Activated T-cell treated with anti-CD3 and anti-CD28 coated beads, Interleukin-2, amount 50 U/mL, for 24 hours (primary cell): Measurements from ENCODE around the gene NTHL1.

ENCODE experiments used
- DNase-seq: peaks from one replicate; pipeline ENCODE4 v3.0.0-alpha.2; 2020
- H3K27ac Mint-ChIP-seq: 2 replicates; pipeline ENCODE4 v1.8.0; 2020; ENCODE audit warnings: mild to moderate bottlenecking, mixed read lengths
- H3K27me3 Mint-ChIP-seq: 2 replicates; pipeline ENCODE4 v1.8.0; 2020; ENCODE audit warnings: mixed read lengths
- H3K36me3 Mint-ChIP-seq: 2 replicates; pipeline ENCODE4 v1.8.0; 2020; ENCODE audit warnings: low read depth, mixed read lengths
- H3K4me1 Mint-ChIP-seq: 2 replicates; pipeline ENCODE4 v1.8.0; 2020; ENCODE audit warnings: low read depth, mixed read lengths
- H3K4me3 Mint-ChIP-seq: 2 replicates; pipeline ENCODE4 v1.8.0; 2020; ENCODE audit warnings: mild to moderate bottlenecking, moderate library complexity, mixed read lengths
- H3K9me3 Mint-ChIP-seq: 2 replicates; pipeline ENCODE4 v1.8.0; 2020; ENCODE audit warnings: mixed read lengths

The NTHL1 gene

DNA sequence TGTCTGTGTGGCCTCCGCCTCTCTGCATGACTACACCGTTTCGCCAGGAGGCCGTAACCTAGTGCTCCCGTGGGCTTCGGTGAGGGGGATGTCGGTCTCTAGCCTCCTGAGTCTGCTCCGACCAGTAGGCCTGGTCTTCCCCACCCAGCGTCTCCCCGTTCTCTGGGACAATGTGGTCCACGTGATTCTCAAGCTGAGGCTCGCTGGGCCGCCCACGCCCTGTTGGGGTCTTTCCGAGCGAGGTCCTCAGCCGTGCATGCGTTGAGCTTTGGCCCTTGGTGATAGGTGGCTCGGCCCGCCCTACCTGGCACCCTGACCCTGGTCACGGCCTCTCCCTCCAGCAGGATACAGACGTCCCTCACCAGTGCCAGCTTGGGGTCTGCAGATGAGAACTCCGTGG, 31.1 kb upstream of the NTHL1 start:
- no peak overlapping the region for H3K27ac Mint-ChIP-seq
- H3K36me3 Mint-ChIP-seq, result peaks cover 69% of the 10 kb centered on the region
- no peak for DNase-seq
- H3K27me3 Mint-ChIP-seq, result no peaks in the 10 kb centered on the region
- peaks cover 2% of the 10 kb centered on the region for H3K4me1 Mint-ChIP-seq
- no peak overlapping the region for H3K4me3 Mint-ChIP-seq
- H3K9me3 Mint-ChIP-seq, result no peaks in the 10 kb centered on the region

DNA sequence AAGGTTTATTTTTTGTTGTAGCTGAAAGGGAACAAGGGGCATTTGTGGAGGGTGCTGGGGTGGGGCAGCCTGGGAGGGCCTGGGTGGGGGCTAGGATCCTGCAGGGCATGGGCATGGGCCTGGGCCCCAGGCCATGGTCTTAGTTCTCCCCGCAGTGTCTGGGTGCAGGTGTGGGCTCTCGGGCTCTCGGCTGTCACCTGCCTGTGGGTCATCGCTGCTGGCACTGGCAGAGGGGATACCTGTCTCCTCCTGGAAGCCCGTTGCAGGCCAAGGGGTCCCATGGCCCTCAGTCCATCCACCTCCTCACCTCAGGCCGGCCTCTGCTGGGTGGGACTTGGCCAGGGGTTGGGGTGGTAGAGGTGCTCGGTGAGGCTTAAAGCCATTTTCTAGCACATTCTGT, 30.5 kb upstream of the NTHL1 start:
- Mint-ChIP-seq H3K27ac (no peak overlapping the region), H3K4me3 (no peak overlapping the region), H3K9me3 (no peaks in the 10 kb centered on the region), H3K36me3 (peaks cover 71% of the 10 kb centered on the region), H3K4me1 (peaks cover 1% of the 10 kb centered on the region), H3K27me3 (no peaks in the 10 kb centered on the region)
- no peak for DNase-seq

DNA sequence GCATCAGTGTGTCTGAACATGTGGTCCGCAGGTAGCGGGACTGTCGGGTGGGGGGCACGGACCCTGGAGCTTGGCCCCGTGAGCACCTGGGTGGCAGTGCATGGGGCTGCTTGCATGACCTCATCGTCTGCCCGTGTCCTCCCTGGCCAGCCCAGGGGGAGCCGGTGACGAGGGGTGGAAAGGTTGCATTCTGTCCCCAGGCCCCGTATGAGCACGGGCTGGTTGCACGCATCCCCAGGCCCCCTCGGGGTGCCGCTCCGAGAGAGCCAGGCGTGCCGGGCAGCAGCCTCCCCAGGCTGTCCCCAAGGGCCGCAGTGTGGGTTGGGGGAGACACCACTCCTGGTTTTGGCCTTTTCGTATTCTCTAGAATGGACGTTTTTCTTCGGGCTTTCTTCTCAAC, 30.1 kb upstream of the NTHL1 start:
- Mint-ChIP-seq H3K27me3 (no peaks in the 10 kb centered on the region), H3K36me3 (peaks cover 72% of the 10 kb centered on the region), H3K4me1 (no peaks in the 10 kb centered on the region), H3K4me3 (no peak overlapping the region), H3K9me3 (no peaks in the 10 kb centered on the region), H3K27ac (no peak overlapping the region)
- no peak for DNase-seq

- H3K4me3 Mint-ChIP-seq, result no peak overlapping the region
- no peaks in the 10 kb centered on the region for H3K9me3 Mint-ChIP-seq
- no peaks in the 10 kb centered on the region for H3K27me3 Mint-ChIP-seq
- H3K36me3 Mint-ChIP-seq, result peaks cover 73% of the 10 kb centered on the region
- no peak overlapping the region for H3K27ac Mint-ChIP-seq
- DNase-seq, result no peak
- H3K4me1 Mint-ChIP-seq, result no peaks in the 10 kb centered on the region
Measured at GRCh38 chr16:2077016-2077415, 29.4 kb upstream of the NTHL1 start.

GRCh38 chr16:2076072-2076865, 28.6 kb upstream of the NTHL1 start:
- no peak for DNase-seq
- Mint-ChIP-seq H3K4me3 (no peak overlapping the region), H3K27me3 (no peaks in the 10 kb centered on the region), H3K27ac (no peak overlapping the region), H3K4me1 (no peaks in the 10 kb centered on the region), H3K9me3 (no peaks in the 10 kb centered on the region), H3K36me3 (peaks cover 77% of the 10 kb centered on the region)

- DNase-seq, result no peak
- Mint-ChIP-seq H3K36me3 (peaks cover 77% of the 10 kb centered on the region), H3K4me1 (no peaks in the 10 kb centered on the region), H3K27ac (no peak overlapping the region), H3K27me3 (no peaks in the 10 kb centered on the region), H3K4me3 (no peak overlapping the region), H3K9me3 (no peaks in the 10 kb centered on the region)
Measured at GRCh38 chr16:2075631-2076030, 28.0 kb upstream of the NTHL1 start.

- Mint-ChIP-seq H3K4me1 (no peaks in the 10 kb centered on the region), H3K9me3 (no peaks in the 10 kb centered on the region), H3K4me3 (no peak overlapping the region), H3K27me3 (no peaks in the 10 kb centered on the region), H3K27ac (no peak overlapping the region), H3K36me3 (peaks cover 75% of the 10 kb centered on the region)
- DNase-seq, result no peak
Measured at GRCh38 chr16:2074071-2074470, 26.4 kb upstream of the NTHL1 start.

DNA sequence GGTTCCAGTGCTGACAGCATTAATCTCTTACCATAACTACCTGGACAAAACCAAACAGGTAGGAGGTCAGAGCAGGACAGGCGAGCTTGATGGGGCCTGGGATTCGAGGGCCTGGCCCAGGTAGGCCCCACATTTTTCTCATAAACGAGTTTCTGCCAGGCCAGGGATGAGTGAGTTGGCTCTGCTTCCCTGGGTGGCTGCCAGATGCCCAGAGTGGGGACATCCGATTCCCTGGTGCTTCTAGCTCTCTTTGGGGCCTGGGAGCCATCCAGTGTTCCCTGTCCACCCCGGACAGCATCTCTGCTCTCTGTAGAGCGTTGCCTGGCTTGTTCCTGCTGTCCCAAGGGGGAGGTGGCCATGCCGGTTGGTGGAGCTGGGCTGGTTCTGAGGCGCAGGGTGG, 25.3 kb upstream of the NTHL1 start:
- Mint-ChIP-seq H3K4me3 (no peak overlapping the region), H3K27ac (no peak overlapping the region), H3K36me3 (peaks cover 77% of the 10 kb centered on the region), H3K9me3 (no peaks in the 10 kb centered on the region), H3K4me1 (no peaks in the 10 kb centered on the region), H3K27me3 (no peaks in the 10 kb centered on the region)
- DNase-seq, result no peak

DNA sequence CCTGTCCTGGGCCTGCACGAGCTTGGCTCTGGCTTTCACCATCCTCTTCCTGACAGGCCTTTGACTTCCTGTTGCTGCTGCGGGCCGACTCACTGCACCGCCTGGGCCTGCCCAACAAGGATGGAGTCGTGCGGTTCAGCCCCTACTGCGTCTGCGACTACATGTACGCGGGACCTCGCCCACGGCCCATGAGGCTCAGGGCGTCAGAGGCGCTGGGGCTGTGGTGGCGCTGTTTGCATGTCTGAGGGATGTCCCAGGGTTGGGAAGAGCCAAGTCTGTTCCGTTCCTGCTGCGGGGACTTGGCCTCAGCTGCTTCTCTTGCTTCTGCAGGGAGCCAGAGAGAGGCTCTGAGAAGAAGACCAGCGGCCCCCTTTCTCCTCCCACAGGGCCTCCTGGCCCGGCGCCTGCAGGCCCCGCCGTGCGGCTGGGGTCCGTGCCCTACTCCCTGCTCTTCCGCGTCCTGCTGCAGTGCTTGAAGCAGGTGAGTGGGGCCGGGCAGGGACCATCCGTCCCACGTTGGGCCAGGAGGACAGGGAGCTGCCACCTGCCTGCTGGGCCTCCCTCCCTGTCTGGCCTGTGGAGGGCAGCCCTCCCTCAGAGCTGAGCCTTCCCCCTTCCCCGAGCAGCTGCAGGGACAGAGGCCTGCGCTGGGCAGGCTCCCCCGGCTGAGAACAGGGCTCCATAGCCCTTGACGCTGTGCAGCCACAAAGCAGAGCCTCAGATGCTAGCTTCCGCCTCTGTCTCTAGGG, 24.0 kb upstream of the NTHL1 start:
- Mint-ChIP-seq H3K27me3 (no peaks in the 10 kb centered on the region), H3K4me1 (no peaks in the 10 kb centered on the region), H3K36me3 (peaks cover 77% of the 10 kb centered on the region), H3K9me3 (no peaks in the 10 kb centered on the region), H3K4me3 (no peak overlapping the region), H3K27ac (no peak overlapping the region)
- no peak for DNase-seq

GRCh38 chr16:2070576-2071453, 23.2 kb upstream of the NTHL1 start:
- DNase-seq, result no peak
- Mint-ChIP-seq H3K4me3 (no peak overlapping the region), H3K4me1 (no peaks in the 10 kb centered on the region), H3K9me3 (no peaks in the 10 kb centered on the region), H3K27me3 (no peaks in the 10 kb centered on the region), H3K27ac (no peak overlapping the region), H3K36me3 (peaks cover 82% of the 10 kb centered on the region)

GRCh38 chr16:2066139-2066538, 18.5 kb upstream of the NTHL1 start:
- H3K4me3 Mint-ChIP-seq, result no peak overlapping the region
- DNase-seq, result no peak
- peaks cover 76% of the 10 kb centered on the region for H3K36me3 Mint-ChIP-seq
- H3K27ac Mint-ChIP-seq, result no peak overlapping the region
- H3K9me3 Mint-ChIP-seq, result no peaks in the 10 kb centered on the region
- no peaks in the 10 kb centered on the region for H3K27me3 Mint-ChIP-seq
- no peaks in the 10 kb centered on the region for H3K4me1 Mint-ChIP-seq

DNA sequence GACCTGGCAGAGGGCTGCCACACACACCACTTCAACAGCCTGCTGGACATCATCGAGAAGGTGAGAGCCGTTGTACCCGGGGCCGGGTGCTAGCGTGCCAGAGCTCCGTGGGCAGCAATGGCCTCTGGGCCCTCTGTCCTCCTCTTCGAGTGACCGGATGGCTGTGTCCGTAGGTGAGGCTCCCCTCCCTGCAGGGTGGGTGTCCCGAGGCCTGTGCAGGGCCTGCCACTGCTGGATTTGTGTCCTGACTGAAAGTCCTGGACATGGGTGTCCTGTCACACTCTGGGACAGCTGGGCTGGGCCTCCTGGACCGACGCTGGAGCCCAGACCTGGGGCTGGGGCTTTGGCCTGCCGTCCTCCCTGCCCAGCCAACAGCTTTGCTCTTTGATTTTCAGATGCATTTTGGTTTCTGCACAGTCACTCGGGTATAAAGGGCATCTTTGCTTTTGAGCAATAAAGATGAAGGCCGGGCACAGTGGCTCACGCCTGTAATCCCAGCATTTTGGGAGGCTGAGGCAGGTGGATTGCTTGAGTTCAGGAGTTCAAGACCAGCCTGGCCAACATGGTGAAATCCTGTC, 16.8 kb upstream of the NTHL1 start:
- H3K9me3 Mint-ChIP-seq, result no peaks in the 10 kb centered on the region
- no peak overlapping the region for H3K4me3 Mint-ChIP-seq
- DNase-seq, result no peak
- H3K4me1 Mint-ChIP-seq, result no peaks in the 10 kb centered on the region
- no peaks in the 10 kb centered on the region for H3K27me3 Mint-ChIP-seq
- no peak overlapping the region for H3K27ac Mint-ChIP-seq
- H3K36me3 Mint-ChIP-seq, result peaks cover 77% of the 10 kb centered on the region

GRCh38 chr16:2063861-2064260, 16.2 kb upstream of the NTHL1 start:
- peaks cover 73% of the 10 kb centered on the region for H3K36me3 Mint-ChIP-seq
- H3K27ac Mint-ChIP-seq, result no peak overlapping the region
- no peak for DNase-seq
- H3K9me3 Mint-ChIP-seq, result no peaks in the 10 kb centered on the region
- no peaks in the 10 kb centered on the region for H3K27me3 Mint-ChIP-seq
- H3K4me1 Mint-ChIP-seq, result no peaks in the 10 kb centered on the region
- H3K4me3 Mint-ChIP-seq, result no peak overlapping the region

- Mint-ChIP-seq H3K27ac (no peak overlapping the region), H3K36me3 (peaks cover 71% of the 10 kb centered on the region), H3K27me3 (no peaks in the 10 kb centered on the region), H3K4me1 (no peaks in the 10 kb centered on the region), H3K9me3 (no peaks in the 10 kb centered on the region), H3K4me3 (no peak overlapping the region)
- DNase-seq, result no peak
Measured at GRCh38 chr16:2062801-2063200, 15.2 kb upstream of the NTHL1 start.
